Endothelial cell of umbilical vein (primary cell): ENCODE results near the gene UROC1.

ENCODE experiments used
- EZH2 ChIP-seq: IDR thresholded peaks from 2 replicates; pipeline ENCODE4 v1.6.1; 2012; ENCODE audit warnings: borderline replicate concordance, low read depth, mild to moderate bottlenecking, moderate library complexity, low read length, inconsistent platforms; ENCODE audit not compliant: severe bottlenecking
- FOS ChIP-seq: IDR thresholded peaks from 2 replicates; pipeline ENCODE4 v1.6.1; 2011; ENCODE audit warnings: mild to moderate bottlenecking, low read length, moderate library complexity, borderline replicate concordance; ENCODE audit not compliant: insufficient read depth
- GATA2 ChIP-seq: IDR thresholded peaks from 2 replicates; pipeline ENCODE4 v1.7.0; 2011; ENCODE audit warnings: low read depth, mild to moderate bottlenecking, moderate library complexity, mixed read lengths, low read length; ENCODE audit not compliant: insufficient read length, insufficient read depth
- JUN ChIP-seq: IDR thresholded peaks from 2 replicates; pipeline ENCODE4 v1.6.1; 2011; ENCODE audit warnings: borderline replicate concordance, low read depth; ENCODE audit not compliant: insufficient read length, insufficient read depth
- MYC ChIP-seq: IDR thresholded peaks from one replicate; pipeline ENCODE4 v1.6.1; 2011; ENCODE audit warnings: mild to moderate bottlenecking, low read depth, low read length
- POLR2A ChIP-seq: IDR thresholded peaks from 2 replicates; pipeline ENCODE4 v1.6.1; 2012; ENCODE audit warnings: low read depth, mild to moderate bottlenecking, control low read depth, low read length
- POLR2AphosphoS5 ChIP-seq: IDR thresholded peaks from 2 replicates; pipeline ENCODE4 v1.6.1; 2012; ENCODE audit warnings: low read depth, mild to moderate bottlenecking, control low read depth, low read length, moderate library complexity; ENCODE audit not compliant: insufficient read depth
- TF ChIP-seq, protein P1 (sequence below), 2 donors: IDR thresholded peaks; 1 replicate in 1 of 2; 2 replicates in 1 of 2; pipeline ENCODE4 v1.5.1; 2011; ENCODE audit warnings: low read length in 2 of 2, mild to moderate bottlenecking in 2 of 2, moderate library complexity in 2 of 2, control low read depth in 1 of 2, inconsistent platforms in 1 of 2, low read depth in 1 of 2; ENCODE audit not compliant: insufficient read depth in 1 of 2; ENCODE audit errors: extremely low read depth in 1 of 2
- TF ChIP-seq, protein P2 (sequence below): IDR thresholded peaks from 2 replicates; pipeline ENCODE4 v1.6.1; 2011; ENCODE audit not compliant: insufficient read depth, insufficient read length

DNA sequence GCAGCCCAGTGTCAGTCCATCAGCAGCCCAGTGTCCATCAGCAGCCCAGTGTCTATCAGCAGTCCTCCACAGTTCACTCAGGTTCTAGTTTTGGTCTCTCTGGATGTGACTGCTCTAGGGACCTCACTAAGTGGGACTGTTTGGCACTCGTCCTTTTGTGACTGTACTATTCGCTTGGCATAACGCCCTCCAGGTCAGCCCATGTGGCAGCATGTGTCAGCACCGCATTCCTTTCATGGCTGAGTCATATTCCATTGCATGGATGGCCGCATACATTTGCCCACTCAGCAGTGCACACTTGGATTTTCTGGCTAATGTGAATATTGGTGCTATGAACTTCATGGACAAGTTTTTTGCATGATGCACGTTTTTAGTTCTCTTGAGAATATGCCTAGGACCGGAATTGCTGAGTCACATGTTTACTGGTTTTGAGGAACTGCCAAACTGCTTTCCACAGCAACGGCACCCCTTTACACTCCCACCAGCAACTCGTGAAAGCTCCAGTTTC, 22.8 kb upstream of the UROC1 start:
- TF ChIP-seq, protein P1, sequence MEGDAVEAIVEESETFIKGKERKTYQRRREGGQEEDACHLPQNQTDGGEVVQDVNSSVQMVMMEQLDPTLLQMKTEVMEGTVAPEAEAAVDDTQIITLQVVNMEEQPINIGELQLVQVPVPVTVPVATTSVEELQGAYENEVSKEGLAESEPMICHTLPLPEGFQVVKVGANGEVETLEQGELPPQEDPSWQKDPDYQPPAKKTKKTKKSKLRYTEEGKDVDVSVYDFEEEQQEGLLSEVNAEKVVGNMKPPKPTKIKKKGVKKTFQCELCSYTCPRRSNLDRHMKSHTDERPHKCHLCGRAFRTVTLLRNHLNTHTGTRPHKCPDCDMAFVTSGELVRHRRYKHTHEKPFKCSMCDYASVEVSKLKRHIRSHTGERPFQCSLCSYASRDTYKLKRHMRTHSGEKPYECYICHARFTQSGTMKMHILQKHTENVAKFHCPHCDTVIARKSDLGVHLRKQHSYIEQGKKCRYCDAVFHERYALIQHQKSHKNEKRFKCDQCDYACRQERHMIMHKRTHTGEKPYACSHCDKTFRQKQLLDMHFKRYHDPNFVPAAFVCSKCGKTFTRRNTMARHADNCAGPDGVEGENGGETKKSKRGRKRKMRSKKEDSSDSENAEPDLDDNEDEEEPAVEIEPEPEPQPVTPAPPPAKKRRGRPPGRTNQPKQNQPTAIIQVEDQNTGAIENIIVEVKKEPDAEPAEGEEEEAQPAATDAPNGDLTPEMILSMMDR (IDR thresholded peaks at IDR 0.05; ENCODE audit: extremely low read depth in 1 of 2, insufficient read depth in 1 of 2, low read depth in 1 of 2, low read length in 2 of 2): no peak
- TF ChIP-seq POLR2A (no peak), EZH2 (no peak), GATA2 (no peak), POLR2AphosphoS5 (no peak), FOS (no peak), JUN (peak; percentile 29), MYC (no peak)
- TF ChIP-seq, protein P2, sequence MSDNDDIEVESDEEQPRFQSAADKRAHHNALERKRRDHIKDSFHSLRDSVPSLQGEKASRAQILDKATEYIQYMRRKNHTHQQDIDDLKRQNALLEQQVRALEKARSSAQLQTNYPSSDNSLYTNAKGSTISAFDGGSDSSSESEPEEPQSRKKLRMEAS: no peak
